B cell (primary cell): ENCODE results near the gene DAPK3.

Experiments used
- CTCF ChIP-seq: fragments of 200-600 bp; IDR thresholded peaks from one replicate; pipeline ENCODE4 v1.8.0; 2022; ENCODE audit warnings: antibody characterized with exemption, mild to moderate bottlenecking
- EZH2 ChIP-seq: IDR thresholded peaks from 2 replicates; pipeline ENCODE4 v1.6.1; 2012; ENCODE audit warnings: borderline replicate concordance, low read depth, mild to moderate bottlenecking, moderate library complexity, low read length; ENCODE audit not compliant: insufficient read depth, poor library complexity, severe bottlenecking

DNA sequence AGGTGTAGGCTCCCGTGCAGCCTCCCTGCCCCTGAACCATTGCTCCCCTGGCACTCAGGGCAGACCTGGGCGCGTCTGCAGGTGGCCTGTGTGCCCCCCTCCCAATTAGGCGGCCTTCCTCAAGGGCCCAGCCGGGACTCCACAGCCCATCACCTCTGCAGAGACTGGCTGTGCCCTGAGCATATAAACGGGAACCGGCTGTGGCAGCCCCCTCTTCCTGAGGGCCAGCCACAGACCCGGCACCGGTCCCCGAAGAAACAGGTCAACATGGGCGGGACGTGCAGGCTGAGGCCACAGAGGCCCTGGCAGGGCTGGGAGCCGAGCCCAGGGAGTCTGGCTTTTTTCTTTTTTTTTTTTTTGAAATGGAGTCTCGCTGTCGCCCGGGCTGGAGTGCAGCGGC is 48.7 kb upstream of the DAPK3 start:
- TF ChIP-seq CTCF (no peak), EZH2 (no peak)
